CD4-positive, alpha-beta T cell (primary cell): Measurements from ENCODE around the gene MT1HL1. TPM values are rescaled to one million over a fixed set of nuclear protein-coding genes. Genes with fewer than 3 reads are reported as not detected.

Experiments used
- ATAC-seq: fragments of 200-7000 bp; cut with Tn5 transposase; one replicate; pipeline ENCODE4 v1.10.0; 2022; ENCODE audit warnings: mild to moderate bottlenecking; ENCODE audit not compliant: poor library complexity
- CTCF ChIA-PET: fragments of 350-600 bp; sonication (Branson Sonifier 250); formaldehyde crosslinking; loops from one replicate; lab custom pipeline; 2021; ENCODE audit warnings: antibody characterized with exemption, inconsistent platforms; lab: Charles Lee
- POLR2A ChIA-PET: fragments of 350-600 bp; sonication (Branson Sonifier 250); formaldehyde crosslinking; loops from one replicate; lab custom pipeline; 2021; ENCODE audit warnings: antibody characterized with exemption, inconsistent platforms; lab: Charles Lee
- DNase-seq, 14 experiments: peaks; one replicate each; pipeline ENCODE4 v3.0.0-alpha.2; 2013 to 2020; ENCODE audit warnings: mixed read lengths in 2 of 14
- H3K27ac ChIP-seq, 2 donors: one replicate each; pipeline versions ENCODE4 v1.5.1 to v1.7.0; 2013; ENCODE audit warnings: low read length in 2 of 2, low read depth in 1 of 2, mild to moderate bottlenecking in 1 of 2
- H3K27me3 ChIP-seq, 2 experiments: 1 replicate in 1 of 2; 2 replicates in 1 of 2; pipeline versions ENCODE4 v1.6.1 to v1.7.0; 2013; ENCODE audit warnings: low read length in 2 of 2, control low read depth in 1 of 2, mild to moderate bottlenecking in 1 of 2, moderate library complexity in 1 of 2; ENCODE audit not compliant: insufficient read depth in 2 of 2, control insufficient read depth in 1 of 2
- H3K36me3 ChIP-seq: one replicate; pipeline ENCODE4 v1.6.1; 2013; ENCODE audit warnings: low read length, control low read depth; ENCODE audit not compliant: insufficient read depth
- H3K4me1 ChIP-seq: one replicate; pipeline ENCODE4 v1.6.1; 2013; ENCODE audit warnings: low read length, control low read depth; ENCODE audit not compliant: insufficient read depth
- H3K4me3 ChIP-seq: one replicate; pipeline ENCODE4 v1.5.1; 2013; ENCODE audit warnings: mild to moderate bottlenecking, low read length, moderate library complexity
- H3K9me3 ChIP-seq, 2 experiments: 1 replicate in 1 of 2; 2 replicates in 1 of 2; pipeline versions ENCODE4 v1.6.1 to v1.7.0; 2013; ENCODE audit warnings: low read length in 2 of 2, mild to moderate bottlenecking in 2 of 2, control low read depth in 1 of 2, moderate library complexity in 1 of 2; ENCODE audit not compliant: control insufficient read depth in 1 of 2, insufficient read depth in 1 of 2
- H3K27ac Mint-ChIP-seq: one replicate; pipeline ENCODE4 v1.8.0; 2020; ENCODE audit warnings: mixed read lengths
- H3K27me3 Mint-ChIP-seq: one replicate; pipeline ENCODE4 v1.8.0; 2021; ENCODE audit warnings: mixed read lengths
- H3K36me3 Mint-ChIP-seq: one replicate; pipeline ENCODE4 v1.8.0; 2021; ENCODE audit warnings: low read depth, mixed read lengths
- H3K4me1 Mint-ChIP-seq: one replicate; pipeline ENCODE4 v1.8.0; 2021; ENCODE audit warnings: low read depth, mixed read lengths
- H3K4me3 Mint-ChIP-seq: one replicate; pipeline ENCODE4 v1.8.0; 2020; ENCODE audit warnings: mild to moderate bottlenecking, mixed read lengths
- H3K9me3 Mint-ChIP-seq: one replicate; pipeline ENCODE4 v1.8.0; 2020; ENCODE audit warnings: mixed read lengths
- CTCF ChIP-seq: fragments of 200-600 bp; IDR thresholded peaks from one replicate; pipeline ENCODE4 v1.8.0; 2022; ENCODE audit warnings: antibody characterized with exemption, mild to moderate bottlenecking
- intact Hi-C, 2 experiments: fragments of 100-400 bp; cut with DNase I in 1 of 2; cut with micrococcal nuclease in 1 of 2; formaldehyde crosslinking; loops; one replicate each; pipeline versions ENCODE4 v1.15.1 to v1.9.0; 2023 to 2025; cut with DNase I, micrococcal nuclease
- total RNA-seq, 174 experiments: library from RNA in 2 of 174; stranded (reverse) in 2 of 174; gene quantifications; one replicate each; pipeline ENCODE4 v1.2.3 and lab custom pipeline; 2021 to 2026

MT1HL1 gene
- total RNA-seq, 2 experiments from 2014 or later, result not detected

- TF ChIP-seq CTCF, result no peak
- Histone ChIP-seq H3K27me3 (peaks cover 14 to 31% of the 10 kb centered on the region in 2 experiments), H3K4me1 (no peaks in the 10 kb centered on the region), H3K9me3 (no peaks in the 10 kb centered on the region), H3K4me3 (no peak overlapping the region), H3K36me3 (no peaks in the 10 kb centered on the region), H3K27ac (no peak overlapping the region)
- CTCF ChIA-PET, result interaction anchor here (1.4 kb wide), 1 partner anchor 11 kb away, joined by 3 read pairs; no protein-coding TSS in a partner anchor
- POLR2A ChIA-PET, result no interaction called here
- Mint-ChIP-seq H3K27me3 (peaks cover 36% of the 10 kb centered on the region), H3K36me3 (no peaks in the 10 kb centered on the region), H3K27ac (no peak overlapping the region), H3K4me1 (no peaks in the 10 kb centered on the region), H3K9me3 (no peaks in the 10 kb centered on the region), H3K4me3 (no peak overlapping the region)
- intact Hi-C loops, result no loop called here
- ATAC-seq (no peak), DNase-seq (no peak)
Measured at GRCh38 chr1:237048803-237049202, 44.6 kb upstream of the MT1HL1 start.

- ATAC-seq (no peak), DNase-seq (no peak)
- ChIA-PET POLR2A (interaction anchor here (0.7 kb wide), 1 partner anchor 28 kb away, joined by 4 read pairs; no protein-coding TSS in a partner anchor), CTCF (no interaction called here)
- Mint-ChIP-seq H3K9me3 (no peaks in the 10 kb centered on the region), H3K27ac (no peak overlapping the region), H3K4me1 (peaks cover 14% of the 10 kb centered on the region), H3K27me3 (peaks cover 38% of the 10 kb centered on the region), H3K4me3 (no peak overlapping the region), H3K36me3 (no peaks in the 10 kb centered on the region)
- Histone ChIP-seq H3K27me3 (peaks cover 30 to 39% of the 10 kb centered on the region in 2 experiments), H3K27ac (no peak overlapping the region), H3K4me1 (no peaks in the 10 kb centered on the region), H3K4me3 (no peak overlapping the region), H3K36me3 (no peaks in the 10 kb centered on the region), H3K9me3 (peaks cover 0 to 6% of the 10 kb centered on the region in 2 experiments)
- no peak for TF ChIP-seq CTCF
- intact Hi-C loops, result no loop called here
Measured at GRCh38 chr1:237045278-237046016, 41.2 kb upstream of the MT1HL1 start.

- intact Hi-C loops, result no loop called here
- no peaks in the 10 kb centered on the region for H3K36me3 Mint-ChIP-seq
- Histone ChIP-seq H3K4me1 (no peaks in the 10 kb centered on the region), H3K36me3 (no peaks in the 10 kb centered on the region), H3K4me3 (no peak overlapping the region), H3K27me3 (peaks cover 28 to 42% of the 10 kb centered on the region in 2 experiments), H3K9me3 (peaks cover 0 to 6% of the 10 kb centered on the region in 2 experiments), H3K27ac (no peak overlapping the region)
- H3K4me1 Mint-ChIP-seq, result peaks cover 14% of the 10 kb centered on the region
- ChIA-PET POLR2A (interaction anchor here (0.7 kb wide), 1 partner anchor 23 kb away, joined by 3 read pairs; no protein-coding TSS in a partner anchor), CTCF (interaction anchor here (1.1 kb wide), 1 partner anchor 17 kb away, joined by 3 read pairs; no protein-coding TSS in a partner anchor)
- DNase-seq (no peak), ATAC-seq (no peak)
- H3K9me3 Mint-ChIP-seq, result no peaks in the 10 kb centered on the region
- H3K27ac Mint-ChIP-seq, result no peak overlapping the region
- peaks cover 42% of the 10 kb centered on the region for H3K27me3 Mint-ChIP-seq
- TF ChIP-seq CTCF, result no peak
- H3K4me3 Mint-ChIP-seq, result no peak overlapping the region
Measured at GRCh38 chr1:237043846-237044636, 39.8 kb upstream of the MT1HL1 start.
